Body of pancreas (tissue), 4 donors: ENCODE data around the gene TENM3. TPM values are rescaled to one million over a fixed set of nuclear protein-coding genes. Genes with fewer than 3 reads are reported as not detected.

Experiments used
- ATAC-seq: fragments of 150-250 bp; one replicate; pipeline ENCODE4 v1.9.1; 2016
- DNase-seq, 4 donors: peaks; one replicate each; pipeline ENCODE4 v3.0.0-alpha.2; 2019
- H3K27ac ChIP-seq, 4 donors: fragments of 200-600 bp; sonication (generic); 1 replicate in 3 of 4; 2 replicates in 1 of 4; pipeline versions ENCODE4 v1.5.1 to v1.6.1; 2016 to 2019; ENCODE audit warnings: mild to moderate bottlenecking in 1 of 4, mixed read lengths in 1 of 4, moderate library complexity in 1 of 4
- H3K27me3 ChIP-seq, 2 donors: fragments of 200-600 bp; sonication (generic); one replicate each; pipeline ENCODE4 v1.6.0; 2016; ENCODE audit warnings: mild to moderate bottlenecking in 1 of 2
- H3K36me3 ChIP-seq, 2 donors: fragments of 200-600 bp; sonication (generic); replicated peaks in 1 of 2; 2 replicates each; pipeline ENCODE4 v1.5.1; 2016; ENCODE audit warnings: low read depth in 2 of 2; ENCODE audit not compliant: insufficient read depth in 1 of 2
- H3K4me1 ChIP-seq: fragments of 200-600 bp; sonication (generic); one replicate; pipeline ENCODE4 v1.6.0; 2016
- H3K4me3 ChIP-seq, 2 donors: fragments of 200-600 bp; sonication (generic); 1 replicate in 1 of 2; 2 replicates in 1 of 2; pipeline ENCODE4 v1.5.1; 2016 to 2019
- H3K9me3 ChIP-seq, 3 donors: fragments of 200-600 bp; sonication (generic); 1 replicate in 2 of 3; 2 replicates in 1 of 3; pipeline ENCODE4 v1.5.1; 2016
- CTCF ChIP-seq, 7 experiments: fragments of 450-650 bp in 4 of 7; fragments of 200-600 bp in 3 of 7; sonication (generic) in 3 of 7; IDR thresholded peaks; one replicate each; pipeline ENCODE4 v1.5.1; 2016 to 2019; ENCODE audit warnings: antibody characterized with exemption in 7 of 7
- POLR2A ChIP-seq, 3 donors: fragments of 450-650 bp; IDR thresholded peaks; one replicate each; pipeline ENCODE4 v1.6.1; 2016; ENCODE audit warnings: antibody characterized with exemption in 3 of 3, mild to moderate bottlenecking in 2 of 3
- WGBS, 2 donors: methylation state at CpG; one replicate each; pipeline ENCODE4 v1.1.5; 2017; 5-methylcytosine and 5-hydroxymethylcytosine counted together
- intact Hi-C: fragments of 100-400 bp; cut with DNase I; formaldehyde crosslinking; loops from one replicate; pipeline ENCODE4 v1.15.1; 2023
- total RNA-seq, 2 donors: library from RNA; depleted of rRNA; stranded (reverse); fragments of >200 nt; gene quantifications; one replicate each; pipeline ENCODE4 v1.1.0, GENCODE V29; 2016

Gene TENM3
- total RNA-seq, 2 donors from 2014 or later, result 2.3 to 9.6 TPM

- WGBS, 2 donors, result 60% methylated on average over 3 of the region's 3 CpGs
- no peak for ATAC-seq
Observed at GRCh38 chr4:182369211-182369610, 126.0 kb downstream of the TENM3 start.

GRCh38 chr4:182370491-182370890, 127.3 kb downstream of the TENM3 start:
- DNase-seq, result no peak
- H3K36me3 ChIP-seq, result no peaks in the 10 kb centered on the region
- no peaks in the 10 kb centered on the region for H3K27me3 ChIP-seq
- no peak overlapping the region for H3K27ac ChIP-seq
- H3K9me3 ChIP-seq, result no peaks in the 10 kb centered on the region
- 62 to 66% methylated on average over 4 of the region's 4 CpGs for WGBS, 2 donors
- H3K4me1 ChIP-seq, result no peaks in the 10 kb centered on the region
- intact Hi-C loops, result no loop called here
- ATAC-seq, result no peak
- no peak overlapping the region for H3K4me3 ChIP-seq
- TF ChIP-seq CTCF (IDR thresholded peaks at IDR 0.05) (no peak), POLR2A (IDR thresholded peaks at IDR 0.05) (no peak)

More at GRCh38 chr4:182369211-182369610, 126.0 kb downstream of the TENM3 start:
- no peak overlapping the region for H3K4me3 ChIP-seq
- H3K27me3 ChIP-seq, result no peaks in the 10 kb centered on the region
- intact Hi-C loops, result no loop called here
- no peaks in the 10 kb centered on the region for H3K9me3 ChIP-seq
- no peak overlapping the region for H3K27ac ChIP-seq
- H3K4me1 ChIP-seq, result no peaks in the 10 kb centered on the region
- TF ChIP-seq CTCF (IDR thresholded peaks at IDR 0.05) (no peak), POLR2A (IDR thresholded peaks at IDR 0.05) (no peak)
- DNase-seq, result no peak
- H3K36me3 ChIP-seq, result no peaks in the 10 kb centered on the region

GRCh38 chr4:182380771-182381181, 137.6 kb downstream of the TENM3 start:
- H3K27ac ChIP-seq, result no peak overlapping the region
- TF ChIP-seq CTCF (IDR thresholded peaks at IDR 0.05) (no peak), POLR2A (IDR thresholded peaks at IDR 0.05) (no peak)
- no peaks in the 10 kb centered on the region for H3K9me3 ChIP-seq
- H3K4me3 ChIP-seq, result no peak overlapping the region
- WGBS, 2 donors, result 65 to 78% methylated on average over 8 of the region's 8 CpGs
- no peaks in the 10 kb centered on the region for H3K27me3 ChIP-seq
- intact Hi-C loops, result no loop called here
- no peaks in the 10 kb centered on the region for H3K4me1 ChIP-seq
- no peaks in the 10 kb centered on the region for H3K36me3 ChIP-seq
- ATAC-seq, result no peak
- DNase-seq, result no peak

GRCh38 chr4:182382941-182383340, 139.7 kb downstream of the TENM3 start:
- TF ChIP-seq POLR2A (IDR thresholded peaks at IDR 0.05), result no peak
- no peak for TF ChIP-seq CTCF (IDR thresholded peaks at IDR 0.05)
- Histone ChIP-seq H3K27ac (no peak overlapping the region), H3K4me3 (no peak overlapping the region), H3K9me3 (no peaks in the 10 kb centered on the region), H3K27me3 (no peaks in the 10 kb centered on the region), H3K4me1 (no peaks in the 10 kb centered on the region), H3K36me3 (no peaks in the 10 kb centered on the region)
- WGBS, 2 donors, result 65 to 68% methylated on average over 6 of the region's 6 CpGs
- DNase-seq (no peak), ATAC-seq (no peak)
- intact Hi-C loops, result no loop called here

- Histone ChIP-seq H3K27ac (no peak overlapping the region), H3K4me3 (no peak overlapping the region), H3K9me3 (no peaks in the 10 kb centered on the region), H3K36me3 (no peaks in the 10 kb centered on the region), H3K4me1 (no peaks in the 10 kb centered on the region), H3K27me3 (no peaks in the 10 kb centered on the region)
- 60 to 73% methylated on average over 6 of the region's 6 CpGs for WGBS, 2 donors
- ATAC-seq, result no peak
- no peak for TF ChIP-seq POLR2A (IDR thresholded peaks at IDR 0.05)
- no peak for TF ChIP-seq CTCF (IDR thresholded peaks at IDR 0.05)
- intact Hi-C loops, result no loop called here
- DNase-seq, result no peak
Observed at GRCh38 chr4:182384631-182385091, 141.5 kb downstream of the TENM3 start.
